Naive thymus-derived CD8-positive, alpha-beta T cell (primary cell): Measurements from ENCODE around the gene RAB3IP. TPM values are rescaled to one million over a fixed set of nuclear protein-coding genes. Genes with fewer than 3 reads are reported as not detected.
"Not testable (repeated sequence)": the region's sequence is repeated elsewhere in the genome, so short reads cannot be mapped to it uniquely, and the experiment has no call there.

Experiments
- ATAC-seq, 2 donors: fragments of 150-1000 bp; cut with Tn5 transposase in 1 of 2; sonication (Bioruptor Pico), chemical (Tn5 transposase) in 1 of 2; 1 replicate in 1 of 2; 2 replicates in 1 of 2; pipeline ENCODE4 v1.10.0; 2021; ENCODE audit warnings: mild to moderate bottlenecking in 2 of 2, moderate library complexity in 2 of 2
- POLR2A ChIA-PET: fragments of 350-600 bp; sonication (Branson Sonifier 250); formaldehyde crosslinking; loops from one replicate; lab custom pipeline; 2021; ENCODE audit warnings: antibody characterized with exemption; lab: Charles Lee
- DNase-seq, 10 donors: peaks; one replicate each; pipeline versions ENCODE4 v3.0.0 to v3.0.0-alpha.2; 2020 to 2022
- H3K27ac Mint-ChIP-seq, 10 donors: one replicate each; pipeline ENCODE4 v1.8.0; 2020 to 2022; ENCODE audit warnings: mild to moderate bottlenecking in 10 of 10, mixed read lengths in 10 of 10, moderate library complexity in 4 of 10, inconsistent platforms in 1 of 10
- H3K27me3 Mint-ChIP-seq, 5 donors: one replicate each; pipeline ENCODE4 v1.8.0; 2021 to 2022; ENCODE audit warnings: mixed read lengths in 5 of 5
- H3K36me3 Mint-ChIP-seq, 3 donors: one replicate each; pipeline ENCODE4 v1.8.0; 2020 to 2022; ENCODE audit warnings: mixed read lengths in 3 of 3, mild to moderate bottlenecking in 2 of 3, inconsistent platforms in 1 of 3
- H3K4me1 Mint-ChIP-seq, 4 donors: one replicate each; pipeline ENCODE4 v1.8.0; 2021 to 2022; ENCODE audit warnings: mixed read lengths in 4 of 4
- H3K4me3 Mint-ChIP-seq, 10 donors: one replicate each; pipeline ENCODE4 v1.8.0; 2020 to 2022; ENCODE audit warnings: mild to moderate bottlenecking in 10 of 10, mixed read lengths in 10 of 10, moderate library complexity in 6 of 10, inconsistent platforms in 1 of 10
- H3K9me3 Mint-ChIP-seq, 9 donors: one replicate each; pipeline ENCODE4 v1.8.0; 2020 to 2022; ENCODE audit warnings: mixed read lengths in 9 of 9, mild to moderate bottlenecking in 3 of 9, inconsistent platforms in 1 of 9, moderate library complexity in 1 of 9
- polyA plus RNA-seq, 3 donors: library from polyadenylated mRNA; unstranded; fragments of 300-500 nt; fragmentation: Illumina TruSeq; gene quantifications; one replicate each; pipeline ENCODE4 v1.2.3, GENCODE V29; 2021
- total RNA-seq, 8 experiments: library from RNA in 2 of 8; stranded (reverse) in 2 of 8; gene quantifications; one replicate each; pipeline ENCODE4 v1.2.3 and lab custom pipeline; 2021 to 2026

Gene RAB3IP
- total and polyA plus RNA-seq, 5 experiments from 2014 or later, result 27.3 to 38.8 (median 37.6) TPM

GRCh38 chr12:69719336-69720316 lies 19.0 kb upstream of the RAB3IP start:
- ATAC-seq (no peak), DNase-seq (no peak)
- Mint-ChIP-seq H3K36me3 (peaks cover 0 to 4% (median 1%) of the 10 kb centered on the region in 3 donors), H3K27me3 (peaks cover 0 to 12% (median 4%) of the 10 kb centered on the region in 5 donors), H3K4me3 (no peak overlapping the region), H3K27ac (no peak overlapping the region), H3K9me3 (peaks cover 0 to 5% (median 0%) of the 10 kb centered on the region in 9 donors), H3K4me1 (no peaks in the 10 kb centered on the region)
- POLR2A ChIA-PET, result no interaction called here

- no peak overlapping the region for H3K4me3 Mint-ChIP-seq
- H3K27me3 Mint-ChIP-seq, result peaks cover 0 to 18% (median 4%) of the 10 kb centered on the region in 5 donors
- peaks cover 0 to 6% (median 0%) of the 10 kb centered on the region in 9 donors for H3K9me3 Mint-ChIP-seq
- H3K4me1 Mint-ChIP-seq, result no peaks in the 10 kb centered on the region
- DNase-seq (no peak), ATAC-seq (no peak)
- peaks cover 0 to 7% (median 6%) of the 10 kb centered on the region in 3 donors for H3K36me3 Mint-ChIP-seq
- no peak overlapping the region for H3K27ac Mint-ChIP-seq
- POLR2A ChIA-PET, result no interaction called here
These were observed 17.9 kb upstream of the RAB3IP start for GRCh38 chr12:69720750-69721149.

GRCh38 chr12:69726922-69727321 lies 11.7 kb upstream of the RAB3IP start:
- Mint-ChIP-seq H3K9me3 (peaks cover 0 to 6% (median 0%) of the 10 kb centered on the region in 9 donors), H3K4me3 (no peak overlapping the region), H3K4me1 (no peaks in the 10 kb centered on the region), H3K36me3 (peaks cover 0 to 7% (median 6%) of the 10 kb centered on the region in 3 donors), H3K27ac (no peak overlapping the region), H3K27me3 (peaks cover 0 to 11% (median 4%) of the 10 kb centered on the region in 5 donors)
- ATAC-seq (no peak), DNase-seq (no peak)
- POLR2A ChIA-PET, result no interaction called here

- Mint-ChIP-seq H3K4me1 (no peaks in the 10 kb centered on the region), H3K27me3 (peaks cover 5 to 24% (median 11%) of the 10 kb centered on the region in 5 donors), H3K9me3 (no peaks in the 10 kb centered on the region), H3K4me3 (no peak overlapping the region), H3K36me3 (no peaks in the 10 kb centered on the region), H3K27ac (no peak overlapping the region)
- ATAC-seq, result no peak
- DNase-seq, result no peak
- POLR2A ChIA-PET, result no interaction called here
These were observed 6.6 kb upstream of the RAB3IP start for GRCh38 chr12:69732088-69732487.

- H3K36me3 Mint-ChIP-seq, result no peaks in the 10 kb centered on the region
- H3K4me1 Mint-ChIP-seq, result peaks cover 0 to 2% (median 2%) of the 10 kb centered on the region in 4 donors
- ATAC-seq (no peak), DNase-seq (no peak)
- POLR2A ChIA-PET, result no interaction called here
- H3K27ac Mint-ChIP-seq, result no peak overlapping the region
- no peaks in the 10 kb centered on the region for H3K9me3 Mint-ChIP-seq
- H3K4me3 Mint-ChIP-seq, result no peak overlapping the region
- H3K27me3 Mint-ChIP-seq, result peaks cover 6 to 24% (median 11%) of the 10 kb centered on the region in 5 donors
These were observed 5.0 kb upstream of the RAB3IP start for GRCh38 chr12:69733638-69734037.

- ATAC-seq (peak; percentile 53 to 69), DNase-seq (peak; percentile 40 to 88 (median 80))
- Mint-ChIP-seq H3K4me3 (peak overlapping the region; percentile 75 to 90 (median 88)), H3K27ac (peak overlapping the region; percentile 53 to 95 (median 89)), H3K36me3 (no peaks in the 10 kb centered on the region), H3K27me3 (peaks cover 0 to 4% (median 1%) of the 10 kb centered on the region in 5 donors), H3K4me1 (peaks cover 10 to 36% (median 26%) of the 10 kb centered on the region in 4 donors), H3K9me3 (no peaks in the 10 kb centered on the region)
- POLR2A ChIA-PET, result interaction anchor here (0.9 to 1.4 kb wide), 5 partner anchors 9 to 1925 kb away, joined by 3 to 4 read pairs (median 3); partner anchors contain the start of genes CPSF6 and THAP2
These were observed 879 bp downstream of the RAB3IP start for GRCh38 chr12:69739287-69740191.

GRCh38 chr12:69744109-69744508 lies 5.4 kb downstream of the RAB3IP start:
- peaks cover 0 to 5% (median 0%) of the 10 kb centered on the region in 3 donors for H3K36me3 Mint-ChIP-seq
- peaks cover 14 to 46% (median 28%) of the 10 kb centered on the region in 4 donors for H3K4me1 Mint-ChIP-seq
- no peak overlapping the region for H3K27ac Mint-ChIP-seq
- H3K4me3 Mint-ChIP-seq, result no peak overlapping the region
- DNase-seq, result no peak
- ATAC-seq, result no peak
- POLR2A ChIA-PET, result no interaction called here
- H3K9me3 Mint-ChIP-seq, result no peaks in the 10 kb centered on the region
- no peaks in the 10 kb centered on the region for H3K27me3 Mint-ChIP-seq

- Mint-ChIP-seq H3K4me1 (peaks cover 9 to 22% (median 16%) of the 10 kb centered on the region in 4 donors), H3K27me3 (no peaks in the 10 kb centered on the region), H3K9me3 (no peaks in the 10 kb centered on the region), H3K4me3 (no peak overlapping the region), H3K36me3 (peaks cover 8 to 17% (median 13%) of the 10 kb centered on the region in 3 donors), H3K27ac (peak overlapping the region in 1 of 10 donors; percentile 67)
- ATAC-seq (no peak), DNase-seq (no peak)
- POLR2A ChIA-PET, result no interaction called here
These were observed 12.8 kb downstream of the RAB3IP start for GRCh38 chr12:69751476-69751875.

- no peak overlapping the region for H3K27ac Mint-ChIP-seq
- POLR2A ChIA-PET, result no interaction called here
- H3K9me3 Mint-ChIP-seq, result peaks cover 0 to 21% (median 8%) of the 10 kb centered on the region in 9 donors
- H3K4me3 Mint-ChIP-seq, result no peak overlapping the region
- no peaks in the 10 kb centered on the region for H3K27me3 Mint-ChIP-seq
- ATAC-seq (no peak), DNase-seq (no peak)
- H3K4me1 Mint-ChIP-seq, result peaks cover 5 to 22% (median 12%) of the 10 kb centered on the region in 4 donors
- peaks cover 28 to 41% (median 38%) of the 10 kb centered on the region in 3 donors for H3K36me3 Mint-ChIP-seq
These were observed 16.6 kb downstream of the RAB3IP start for GRCh38 chr12:69755302-69755701.

- Mint-ChIP-seq H3K36me3 (peaks cover 35 to 50% (median 46%) of the 10 kb centered on the region in 3 donors), H3K4me1 (peaks cover 5 to 17% (median 9%) of the 10 kb centered on the region in 4 donors), H3K27ac (no peak overlapping the region), H3K27me3 (no peaks in the 10 kb centered on the region), H3K9me3 (peaks cover 6 to 31% (median 17%) of the 10 kb centered on the region in 9 donors), H3K4me3 (no peak overlapping the region)
- POLR2A ChIA-PET, result no interaction called here
- DNase-seq (no peak), ATAC-seq (no peak)
These were observed 17.6 kb downstream of the RAB3IP start for GRCh38 chr12:69756088-69756755.

GRCh38 chr12:69758105-69758504 lies 19.4 kb downstream of the RAB3IP start:
- peak overlapping the region in 1 of 10 donors; percentile 15 for H3K27ac Mint-ChIP-seq
- H3K36me3 Mint-ChIP-seq, result peaks cover 46 to 62% (median 58%) of the 10 kb centered on the region in 3 donors
- H3K4me3 Mint-ChIP-seq, result no peak overlapping the region
- H3K27me3 Mint-ChIP-seq, result no peaks in the 10 kb centered on the region
- peaks cover 2 to 17% (median 6%) of the 10 kb centered on the region in 4 donors for H3K4me1 Mint-ChIP-seq
- peaks cover 6 to 44% (median 20%) of the 10 kb centered on the region in 9 donors for H3K9me3 Mint-ChIP-seq
- DNase-seq, result no peak
- POLR2A ChIA-PET, result no interaction called here
- no peak for ATAC-seq

GRCh38 chr12:69759581-69759980 lies 20.9 kb downstream of the RAB3IP start:
- peaks cover 54 to 74% (median 69%) of the 10 kb centered on the region in 3 donors for H3K36me3 Mint-ChIP-seq
- H3K9me3 Mint-ChIP-seq, result peaks cover 8 to 53% (median 20%) of the 10 kb centered on the region in 9 donors
- POLR2A ChIA-PET, H3K4me3 Mint-ChIP-seq, H3K27ac Mint-ChIP-seq, DNase-seq, ATAC-seq, H3K27me3 Mint-ChIP-seq, H3K4me1 Mint-ChIP-seq: not testable (repeated sequence)
